Subcutaneous adipose tissue (tissue), 4 donors: ENCODE results near the gene WDR37. TPM values are rescaled to one million over a fixed set of nuclear protein-coding genes. Genes with fewer than 3 reads are reported as not detected.

ENCODE experiments used
- total RNA-seq, 4 donors: library from RNA; depleted of rRNA; stranded (reverse); fragments of >200 nt; gene quantifications; one replicate each; pipeline ENCODE4 v1.1.0, GENCODE V29; 2016
- TF ChIP-seq, protein P1 (sequence below): fragments of 450-650 bp; IDR thresholded peaks from one replicate; pipeline ENCODE4 v1.5.1; 2016; ENCODE audit warnings: low read depth, mild to moderate bottlenecking, control low read depth, antibody characterized with exemption, moderate library complexity

The WDR37 gene
- total RNA-seq, 4 donors from 2014 or later = 11.4 to 16.0 (median 15.0) TPM

GRCh38 chr10:1061930-1062774 is 6.0 kb downstream of the WDR37 start:
- TF ChIP-seq, protein P1, sequence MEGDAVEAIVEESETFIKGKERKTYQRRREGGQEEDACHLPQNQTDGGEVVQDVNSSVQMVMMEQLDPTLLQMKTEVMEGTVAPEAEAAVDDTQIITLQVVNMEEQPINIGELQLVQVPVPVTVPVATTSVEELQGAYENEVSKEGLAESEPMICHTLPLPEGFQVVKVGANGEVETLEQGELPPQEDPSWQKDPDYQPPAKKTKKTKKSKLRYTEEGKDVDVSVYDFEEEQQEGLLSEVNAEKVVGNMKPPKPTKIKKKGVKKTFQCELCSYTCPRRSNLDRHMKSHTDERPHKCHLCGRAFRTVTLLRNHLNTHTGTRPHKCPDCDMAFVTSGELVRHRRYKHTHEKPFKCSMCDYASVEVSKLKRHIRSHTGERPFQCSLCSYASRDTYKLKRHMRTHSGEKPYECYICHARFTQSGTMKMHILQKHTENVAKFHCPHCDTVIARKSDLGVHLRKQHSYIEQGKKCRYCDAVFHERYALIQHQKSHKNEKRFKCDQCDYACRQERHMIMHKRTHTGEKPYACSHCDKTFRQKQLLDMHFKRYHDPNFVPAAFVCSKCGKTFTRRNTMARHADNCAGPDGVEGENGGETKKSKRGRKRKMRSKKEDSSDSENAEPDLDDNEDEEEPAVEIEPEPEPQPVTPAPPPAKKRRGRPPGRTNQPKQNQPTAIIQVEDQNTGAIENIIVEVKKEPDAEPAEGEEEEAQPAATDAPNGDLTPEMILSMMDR = no peak

GRCh38 chr10:1063232-1063865 is 7.2 kb downstream of the WDR37 start:
- TF ChIP-seq, protein P1 = no peak

- TF ChIP-seq, protein P1 = no peak
Observed at GRCh38 chr10:1064964-1065247, 8.7 kb downstream of the WDR37 start.

GRCh38 chr10:1068380-1069361 is 12.5 kb downstream of the WDR37 start:
- TF ChIP-seq, protein P1 = no peak

DNA sequence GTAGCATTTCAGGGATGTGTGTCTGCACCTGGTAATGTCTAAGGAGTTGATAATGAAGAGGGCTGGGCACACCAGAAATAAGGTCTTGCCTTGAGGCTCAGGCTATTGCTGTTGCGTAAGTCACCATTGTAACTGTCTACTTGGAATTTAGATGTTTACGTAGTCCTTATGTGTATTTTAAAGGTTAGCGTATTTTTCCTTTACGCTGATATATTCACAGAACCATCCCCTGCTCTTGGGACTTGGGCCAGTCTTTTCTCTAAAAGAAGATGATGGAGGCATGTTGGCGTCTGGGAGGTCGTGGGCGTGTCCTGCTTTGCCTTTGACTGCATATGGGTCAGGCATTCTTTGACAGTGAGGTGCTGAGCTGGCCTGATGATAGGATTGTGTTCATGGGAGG is 14.7 kb downstream of the WDR37 start:
- TF ChIP-seq, protein P1 = no peak

- TF ChIP-seq, protein P1 = no peak
Observed at GRCh38 chr10:1074052-1074747, 18.0 kb downstream of the WDR37 start.
